ENCODE data around the gene CEPT1. TPM values are rescaled to one million over a fixed set of nuclear protein-coding genes. Genes with fewer than 3 reads are reported as not detected.
"Not testable (repeated sequence)": the region's sequence is repeated elsewhere in the genome, so short reads cannot be mapped to it uniquely, and the experiment has no call there.

CEPT1 gene
- 30.1 and 45.4 TPM in 2 replicates for total RNA-seq (2014; rRNA removed; shearing (Covaris generic))

GRCh38 chr1:111139956-111140679 is at the start of gene CEPT1, which contains the start of gene DRAM2:
Gene CEPT1 (plus strand): TSS chr1:111140223. CDS start chr1:111147715, 7,492 bp downstream.
Gene DRAM2 (minus strand): TSS chr1:111140093. CDS start chr1:111131554, 8,539 bp downstream.
- peak within 1 kb of the TSS; percentile 71 for H3K4me3 ChIP-seq
- no peaks in the 10 kb centered on the region for H3K27me3 ChIP-seq (replicated peaks)
- peak within 1 kb of the TSS; percentile 30 for H3K27ac ChIP-seq
- DNase-seq (ENCODE audit: low read depth in 1 of 2, low spot score in 2 of 2) = peak; percentile 93 to 96
- H3K4me1 ChIP-seq (replicated peaks) = no peaks in the 10 kb centered on the region; the same call in 1 of the 2 replicates
- H3K36me3 ChIP-seq = 0 out of 2 replicates have a peak, but pooled peaks cover 19% of the 10 kb centered on the region
- H3K9me3 ChIP-seq (replicated peaks) = no peaks in the 10 kb centered on the region

- H3K4me1 ChIP-seq (replicated peaks); H3K4me3 ChIP-seq; H3K36me3 ChIP-seq; H3K9me3 ChIP-seq (replicated peaks); DNase-seq (ENCODE audit: low read depth in 1 of 2, low spot score in 2 of 2); H3K27ac ChIP-seq; H3K27me3 ChIP-seq (replicated peaks): not testable (repeated sequence)
Measured at GRCh38 chr1:111095421-111095820, 44.6 kb upstream of the CEPT1 start.

DNA sequence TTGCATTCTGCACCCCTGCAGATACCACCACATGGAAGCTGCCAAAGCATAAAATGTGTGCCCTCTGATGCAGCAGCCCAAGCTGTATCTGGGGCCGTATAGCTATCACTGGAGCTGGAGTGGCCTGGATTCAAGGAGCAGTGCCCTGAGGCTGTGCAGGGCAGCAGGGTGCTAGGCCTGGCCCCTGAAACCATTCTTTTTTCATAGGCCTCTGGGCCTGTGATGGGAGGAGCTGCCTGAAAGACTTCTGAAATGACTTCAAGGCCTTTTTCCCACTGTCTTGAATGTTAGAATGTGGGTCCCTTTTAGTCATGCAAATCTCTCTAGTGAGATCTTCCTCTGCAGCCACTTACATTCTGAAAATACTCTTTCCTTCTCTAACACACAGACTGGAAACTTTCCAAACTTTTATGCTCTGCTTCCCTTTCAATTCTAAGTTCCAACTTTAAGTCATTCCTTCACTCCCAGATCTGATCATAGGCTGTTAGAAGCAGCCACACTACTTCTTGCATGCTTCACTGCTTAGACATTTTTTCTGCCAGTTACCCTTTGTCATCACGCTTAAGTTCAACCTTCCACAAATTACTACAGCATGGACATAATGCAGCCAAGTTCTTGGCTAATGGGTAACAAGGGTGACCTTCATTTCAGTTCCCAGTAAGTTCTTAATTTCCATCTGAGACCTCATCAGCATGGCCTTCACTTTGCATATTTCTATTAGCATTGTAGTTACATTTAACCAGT is 42.5 kb upstream of the CEPT1 start:
- no peaks in the 10 kb centered on the region for H3K9me3 ChIP-seq (replicated peaks)
- DNase-seq (ENCODE audit: low read depth in 1 of 2, low spot score in 2 of 2) = no peak
- no peaks in the 10 kb centered on the region for H3K4me1 ChIP-seq (replicated peaks)
- no peak overlapping the region for H3K4me3 ChIP-seq
- H3K27me3 ChIP-seq (replicated peaks) = no peaks in the 10 kb centered on the region
- no peak overlapping the region for H3K27ac ChIP-seq
- no peaks in the 10 kb centered on the region for H3K36me3 ChIP-seq

DNA sequence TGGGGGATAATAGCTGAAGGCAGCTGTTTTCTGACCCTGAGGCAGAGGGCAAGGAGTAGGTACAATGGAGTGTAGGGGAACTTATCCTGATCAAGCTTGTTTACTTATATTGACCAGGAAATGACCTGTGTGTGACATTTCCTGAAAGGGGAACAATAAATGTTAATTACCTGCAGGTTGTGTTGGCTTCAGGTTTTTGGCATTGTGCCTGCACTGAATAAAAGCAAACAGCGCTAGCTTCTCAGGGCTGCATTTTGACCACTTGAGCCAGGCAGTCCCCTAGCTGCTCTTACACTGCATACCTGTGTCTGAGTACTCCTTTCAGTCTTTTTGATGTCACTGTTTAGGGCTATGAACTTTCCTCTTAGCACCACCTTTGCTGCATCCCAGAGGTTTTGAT is 40.7 kb upstream of the CEPT1 start:
- Histone ChIP-seq H3K9me3 (replicated peaks) (no peaks in the 10 kb centered on the region), H3K27ac (no peak overlapping the region), H3K36me3 (no peaks in the 10 kb centered on the region), H3K27me3 (replicated peaks) (no peaks in the 10 kb centered on the region), H3K4me3 (no peak overlapping the region), H3K4me1 (replicated peaks) (no peaks in the 10 kb centered on the region)
- DNase-seq (ENCODE audit: low read depth in 1 of 2, low spot score in 2 of 2) = no peak

DNA sequence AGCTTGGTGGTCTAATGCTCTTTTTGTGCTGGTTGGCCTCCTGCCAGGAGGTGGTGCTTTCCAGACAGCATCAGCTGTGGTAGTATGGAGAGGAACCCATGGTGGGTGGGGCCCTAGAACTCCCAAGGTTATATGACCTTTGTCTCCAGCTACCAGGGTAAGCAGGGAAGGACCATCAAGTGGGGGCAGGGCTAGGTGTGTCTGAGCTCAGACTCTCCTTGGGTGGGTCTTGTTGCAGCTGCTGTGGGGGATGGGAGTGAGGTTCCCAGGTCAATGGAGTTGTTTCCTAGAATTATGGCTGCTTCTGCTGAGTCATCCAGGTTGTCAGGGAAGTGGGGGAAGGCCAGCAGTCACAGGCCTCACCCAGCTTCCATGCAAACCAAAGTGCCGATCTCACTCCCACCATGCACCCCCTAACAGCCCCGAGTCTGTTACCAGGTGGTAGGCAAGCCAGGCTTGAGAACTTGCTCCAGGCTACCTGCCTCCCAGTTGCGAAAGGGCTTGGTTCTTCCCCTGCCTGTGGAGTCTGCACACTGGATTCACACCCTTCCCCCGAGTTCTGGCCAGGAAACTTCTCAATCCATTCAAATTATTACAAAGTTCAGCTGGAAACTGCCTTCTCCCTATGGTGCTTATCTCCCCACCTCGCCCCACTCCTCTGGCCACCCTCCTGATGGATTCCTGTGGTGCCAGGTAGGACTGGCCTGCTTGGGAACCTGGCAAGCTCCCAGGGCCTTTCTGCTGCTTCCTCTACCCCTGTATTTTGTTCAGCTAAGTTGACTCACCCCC is 38.0 kb upstream of the CEPT1 start:
- no peaks in the 10 kb centered on the region for H3K9me3 ChIP-seq (replicated peaks)
- H3K4me1 ChIP-seq (replicated peaks) = no peaks in the 10 kb centered on the region
- no peaks in the 10 kb centered on the region for H3K36me3 ChIP-seq
- no peak overlapping the region for H3K4me3 ChIP-seq
- H3K27me3 ChIP-seq (replicated peaks) = no peaks in the 10 kb centered on the region
- no peak overlapping the region for H3K27ac ChIP-seq
- no peak for DNase-seq (ENCODE audit: low read depth in 1 of 2, low spot score in 2 of 2)

DNA sequence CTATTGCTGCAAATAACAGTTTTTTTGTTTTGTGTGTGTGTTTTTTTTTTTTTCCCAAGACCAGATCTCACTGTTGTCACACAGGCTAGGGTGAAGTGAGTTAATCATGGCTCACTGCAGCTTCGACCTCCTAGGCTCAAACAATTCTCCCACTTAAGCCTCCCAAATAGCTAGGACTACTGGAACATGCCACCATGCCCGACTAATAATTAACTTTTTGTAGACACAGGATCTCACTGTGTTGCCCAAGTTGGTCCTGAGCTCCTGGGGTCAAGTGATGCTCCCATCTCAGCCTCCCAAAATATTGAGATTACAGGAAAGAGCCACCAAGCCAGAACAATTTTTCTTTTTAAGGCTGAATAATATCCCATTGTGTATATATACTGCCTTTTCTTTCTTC is 35.0 kb upstream of the CEPT1 start:
- Histone ChIP-seq H3K27ac (no peak overlapping the region), H3K4me1 (replicated peaks) (no peaks in the 10 kb centered on the region), H3K4me3 (no peak overlapping the region), H3K36me3 (no peaks in the 10 kb centered on the region), H3K9me3 (replicated peaks) (no peaks in the 10 kb centered on the region), H3K27me3 (replicated peaks) (no peaks in the 10 kb centered on the region)
- no peak for DNase-seq (ENCODE audit: low read depth in 1 of 2, low spot score in 2 of 2)

GRCh38 chr1:111110197-111110899 is 29.7 kb upstream of the CEPT1 start:
- Histone ChIP-seq H3K9me3 (replicated peaks) (no peaks in the 10 kb centered on the region), H3K4me1 (replicated peaks) (no peaks in the 10 kb centered on the region), H3K27me3 (replicated peaks) (no peaks in the 10 kb centered on the region), H3K4me3 (no peak overlapping the region), H3K36me3 (no peaks in the 10 kb centered on the region), H3K27ac (no peak overlapping the region)
- DNase-seq (ENCODE audit: low read depth in 1 of 2, low spot score in 2 of 2) = no peak

DNA sequence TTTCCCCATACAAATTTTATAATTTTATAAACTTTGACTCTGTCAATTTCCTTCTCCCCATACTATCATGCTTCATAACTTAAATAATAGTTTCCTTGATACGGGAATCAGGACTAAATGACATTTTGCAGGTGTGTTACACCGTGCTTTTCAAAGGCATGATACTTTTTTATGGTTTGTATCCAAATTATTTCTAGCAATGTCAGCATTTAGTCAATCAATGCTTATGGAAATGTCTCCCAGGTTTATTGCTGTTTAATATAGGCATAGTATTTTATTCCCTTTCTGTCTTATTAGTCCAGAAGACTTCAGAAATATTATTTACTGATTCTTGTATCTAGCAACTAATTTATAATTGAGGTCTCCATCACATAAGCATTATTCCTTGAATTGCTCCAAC is 23.5 kb upstream of the CEPT1 start:
- Histone ChIP-seq H3K27ac (no peak overlapping the region), H3K4me3 (no peak overlapping the region), H3K9me3 (replicated peaks) (no peaks in the 10 kb centered on the region), H3K36me3 (peaks cover 23% of the 10 kb centered on the region), H3K27me3 (replicated peaks) (no peaks in the 10 kb centered on the region), H3K4me1 (replicated peaks) (no peaks in the 10 kb centered on the region)
- no peak for DNase-seq (ENCODE audit: low read depth in 1 of 2, low spot score in 2 of 2)

DNA sequence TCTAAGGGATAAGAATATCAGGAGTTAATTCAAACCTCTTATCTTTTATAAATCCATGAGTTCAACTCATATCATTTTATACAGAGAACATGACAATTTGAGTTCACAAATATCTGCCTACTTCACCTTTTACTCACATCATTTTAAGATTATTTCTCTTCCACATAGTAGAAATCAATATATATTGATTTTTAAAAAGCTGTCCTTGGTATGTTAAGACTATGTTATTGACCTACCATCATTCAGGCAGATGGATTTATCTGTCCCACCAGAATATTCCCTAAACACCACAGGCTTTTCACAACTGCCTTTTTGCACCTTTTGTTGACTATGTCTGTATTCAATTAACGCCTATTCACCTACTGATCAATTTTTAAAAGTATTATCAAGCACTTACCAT is 13.7 kb upstream of the CEPT1 start:
- DNase-seq (ENCODE audit: low read depth in 1 of 2, low spot score in 2 of 2) = no peak
- Histone ChIP-seq H3K4me1 (replicated peaks) (no peaks in the 10 kb centered on the region), H3K9me3 (replicated peaks) (no peaks in the 10 kb centered on the region), H3K4me3 (no peak overlapping the region), H3K27ac (no peak overlapping the region), H3K27me3 (replicated peaks) (no peaks in the 10 kb centered on the region), H3K36me3 (peaks cover 37% of the 10 kb centered on the region)

DNA sequence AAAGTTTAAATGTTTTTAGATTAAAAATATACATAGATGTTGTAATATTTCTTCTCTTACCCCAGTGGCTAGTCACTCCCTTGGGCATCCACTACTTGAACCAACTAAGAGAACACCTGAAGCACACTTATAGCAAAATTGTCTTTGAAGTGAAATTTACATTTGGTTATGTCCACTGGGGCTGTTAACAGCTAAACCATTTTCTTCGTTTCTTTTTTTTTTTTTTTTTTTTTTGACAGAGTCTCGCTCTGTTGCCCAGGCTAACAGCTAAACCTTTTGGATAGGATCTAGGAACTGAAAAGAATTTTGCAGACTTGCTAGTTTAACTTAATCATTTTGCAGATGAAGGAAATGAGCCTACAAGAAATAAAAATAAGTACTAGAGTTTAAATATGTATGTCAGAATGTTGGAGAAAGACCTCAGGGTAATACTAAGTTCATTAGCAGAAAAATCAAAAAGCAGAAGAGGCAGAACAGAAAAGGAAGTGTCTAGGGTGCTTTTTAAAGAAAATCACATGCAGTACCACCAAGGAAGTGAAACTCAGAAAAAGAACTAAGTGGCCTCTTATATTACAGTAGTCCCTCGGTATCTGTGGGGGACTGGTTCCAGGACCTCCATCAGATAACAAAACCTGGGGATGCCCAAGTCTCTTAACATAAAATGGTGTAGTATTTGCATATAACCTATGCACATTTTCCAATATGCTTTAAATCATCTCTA is 11.9 kb upstream of the CEPT1 start:
- H3K4me1 ChIP-seq (replicated peaks) = no peaks in the 10 kb centered on the region
- no peak overlapping the region for H3K27ac ChIP-seq
- DNase-seq (ENCODE audit: low read depth in 1 of 2, low spot score in 2 of 2) = no peak
- H3K36me3 ChIP-seq = peaks cover 36% of the 10 kb centered on the region
- no peak overlapping the region for H3K4me3 ChIP-seq
- no peaks in the 10 kb centered on the region for H3K27me3 ChIP-seq (replicated peaks)
- H3K9me3 ChIP-seq (replicated peaks) = no peaks in the 10 kb centered on the region

DNA sequence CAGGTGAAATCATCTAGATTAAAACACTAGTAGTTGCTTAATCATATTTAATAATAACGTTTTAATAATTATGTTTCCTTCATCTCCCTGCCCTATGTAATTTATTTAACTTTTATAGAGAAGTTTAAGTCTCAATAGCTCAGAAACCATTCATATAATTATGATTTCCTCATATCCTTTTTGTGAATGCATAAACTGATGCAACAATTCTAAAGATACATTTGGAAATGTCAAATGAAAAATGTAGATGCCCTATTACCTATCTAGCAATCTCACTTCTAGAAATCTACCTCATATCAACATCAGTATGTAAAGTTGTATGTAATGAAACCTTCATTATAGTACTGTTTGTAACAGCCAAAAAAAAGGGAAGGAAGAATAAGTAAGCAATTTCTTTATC is 10.6 kb upstream of the CEPT1 start:
- Histone ChIP-seq H3K9me3 (replicated peaks) (no peaks in the 10 kb centered on the region), H3K36me3 (peaks cover 27% of the 10 kb centered on the region), H3K27me3 (replicated peaks) (no peaks in the 10 kb centered on the region), H3K4me1 (replicated peaks) (no peaks in the 10 kb centered on the region), H3K4me3 (no peak overlapping the region), H3K27ac (no peak overlapping the region)
- no peak for DNase-seq (ENCODE audit: low read depth in 1 of 2, low spot score in 2 of 2)

DNA sequence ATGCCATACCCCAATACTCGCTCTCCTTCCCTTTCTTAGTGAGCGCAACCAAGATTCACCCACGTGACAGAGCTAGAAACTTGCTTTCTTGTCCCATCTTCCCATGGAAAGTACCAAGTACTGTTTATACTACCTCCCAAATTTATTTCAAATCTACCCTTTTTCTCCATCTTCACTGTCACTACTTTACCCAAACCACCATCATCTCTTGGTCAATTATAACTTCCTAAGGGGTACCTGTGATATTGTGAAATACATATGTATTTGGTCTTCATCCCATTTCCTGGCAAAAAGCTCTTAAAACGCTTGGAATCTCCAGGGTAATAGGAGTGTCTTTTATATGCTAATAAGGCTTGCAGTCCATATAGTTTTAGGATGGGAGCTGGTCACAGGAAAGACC is 8.3 kb upstream of the CEPT1 start:
- DNase-seq (ENCODE audit: low read depth in 1 of 2, low spot score in 2 of 2) = no peak
- no peak overlapping the region for H3K4me3 ChIP-seq
- no peaks in the 10 kb centered on the region for H3K9me3 ChIP-seq (replicated peaks)
- no peaks in the 10 kb centered on the region for H3K27me3 ChIP-seq (replicated peaks)
- H3K36me3 ChIP-seq = peaks cover 16% of the 10 kb centered on the region
- no peak overlapping the region for H3K27ac ChIP-seq
- H3K4me1 ChIP-seq (replicated peaks) = no peaks in the 10 kb centered on the region

DNA sequence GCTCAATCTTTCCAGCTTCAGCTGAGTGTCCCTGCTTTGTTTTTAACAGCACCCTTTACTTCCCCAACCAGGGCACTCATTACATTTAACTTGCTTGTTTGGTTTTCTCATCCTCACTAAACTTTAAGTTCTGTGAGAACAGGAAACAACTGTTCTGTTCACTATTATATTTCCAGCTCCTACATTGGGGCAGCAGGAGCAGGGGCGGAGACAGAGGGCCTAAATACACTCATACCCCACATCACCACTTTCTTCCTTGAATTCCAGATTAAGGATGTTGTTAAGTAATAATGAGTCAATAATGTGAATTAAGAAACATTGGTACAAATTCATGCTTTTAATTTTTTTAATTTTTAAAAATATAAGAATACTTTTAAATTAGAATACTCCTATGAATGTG is 6.2 kb upstream of the CEPT1 start:
- H3K4me3 ChIP-seq = no peak overlapping the region
- no peaks in the 10 kb centered on the region for H3K9me3 ChIP-seq (replicated peaks)
- peaks cover 29% of the 10 kb centered on the region for H3K36me3 ChIP-seq
- no peak overlapping the region for H3K27ac ChIP-seq
- no peaks in the 10 kb centered on the region for H3K4me1 ChIP-seq (replicated peaks)
- DNase-seq (ENCODE audit: low read depth in 1 of 2, low spot score in 2 of 2) = no peak
- no peaks in the 10 kb centered on the region for H3K27me3 ChIP-seq (replicated peaks)

All from SJSA1 (cell line).